Adrenal gland (tissue), 12 donors: ENCODE results near the gene DOCK1. TPM values are rescaled to one million over a fixed set of nuclear protein-coding genes. Genes with fewer than 3 reads are reported as not detected.

Source experiments
- DNase-seq, 7 donors: peaks; one replicate each; pipeline ENCODE4 v3.0.0-alpha.2; 2019 to 2020
- H3K27ac ChIP-seq, 5 donors: fragments of 200-600 bp; sonication (generic) in 4 of 5; 1 replicate in 3 of 5; 2 replicates in 2 of 5; pipeline versions ENCODE4 v1.5.1 to v1.8.0; 2016 to 2020; ENCODE audit warnings: mild to moderate bottlenecking in 1 of 5
- H3K27me3 ChIP-seq: fragments of 200-600 bp; 2 replicates; pipeline ENCODE4 v1.8.0; 2021
- H3K36me3 ChIP-seq, 2 donors: fragments of 200-600 bp; replicated peaks in 1 of 2; 1 replicate in 1 of 2; 2 replicates in 1 of 2; pipeline versions ENCODE4 v1.5.1 to v1.8.0; 2018 to 2022
- H3K4me1 ChIP-seq, 2 donors: fragments of 200-600 bp; replicated peaks in 1 of 2; 1 replicate in 1 of 2; 2 replicates in 1 of 2; pipeline versions ENCODE4 v1.5.1 to v1.8.0; 2018 to 2021
- H3K4me3 ChIP-seq, 4 donors: fragments of 200-600 bp; sonication (generic) in 3 of 4; one replicate each; pipeline ENCODE4 v1.5.1; 2016 to 2018
- H3K9me3 ChIP-seq, 3 donors: fragments of 200-600 bp; sonication (generic) in 1 of 3; replicated peaks in 1 of 3; 1 replicate in 2 of 3; 2 replicates in 1 of 3; pipeline versions ENCODE4 v1.5.1 to v1.8.0; 2016 to 2021
- POLR2A ChIP-seq, 2 donors: fragments of 450-650 bp; IDR thresholded peaks; one replicate each; pipeline ENCODE4 v1.6.1; 2017; ENCODE audit warnings: antibody characterized with exemption in 2 of 2, mild to moderate bottlenecking in 2 of 2, moderate library complexity in 1 of 2
- WGBS, 4 donors: extraction: QIAGEN DNeasy Blood & Tissue Kit in 2 of 4; methylation state at CpG; one replicate each; pipeline versions ENCODE4 v1.1.5 to v1.1.7; 2013 to 2017; 5-methylcytosine and 5-hydroxymethylcytosine counted together
- intact Hi-C, 2 donors: fragments of 100-400 bp; cut with DNase I; formaldehyde crosslinking; loops; one replicate each; pipeline versions ENCODE4 v1.14.1 to v1.15.0; 2022 to 2023
- polyA plus RNA-seq, 3 donors: library from polyadenylated mRNA; stranded (reverse); fragments of 200-250 nt in 2 of 3; fragments of 350-450 nt in 1 of 3; fragmentation: Illumina TruSeq in 1 of 3; extraction: RNeasy Lipid Tissue Mini Kit (QIAGEN cat#74804) in 1 of 3; gene quantifications; one replicate each; pipeline ENCODE4 v1.2.3, GENCODE V29; 2013 to 2014
- total RNA-seq, 9 donors: library from RNA; depleted of rRNA in 4 of 9; stranded (reverse); fragments of >200 nt in 4 of 9; fragments of 120-200 nt in 1 of 9; fragmentation: NEBNext Ultra II Directional in 1 of 9; extraction: Animal tissue kit (Norgen Biotek cat#: 25700) in 1 of 9; gene quantifications; one replicate each; pipeline versions ENCODE4 v1.1.0 to v1.2.4, GENCODE V29; 2013 to 2023
- TF ChIP-seq, protein P1 (sequence below), 6 experiments: fragments of 450-650 bp in 4 of 6; fragments of 200-600 bp in 2 of 6; sonication (generic) in 1 of 6; IDR thresholded peaks; 1 replicate in 5 of 6; 2 replicates in 1 of 6; pipeline versions ENCODE4 v1.5.1 to v1.8.0; 2016 to 2021; ENCODE audit warnings: antibody characterized with exemption in 6 of 6, mild to moderate bottlenecking in 2 of 6, moderate library complexity in 1 of 6
- donor health status: healthy with polysubstance abuse.
- donor health status: Bipolar disorder and iron deficiency.
- donor health status: DM: yes; HTN: yes; CAD: no.
- donor health status: DM: no; HTN: no; CAD: no.
- donor health status: DM: no; HTN: no; CAD: no.
- donor health status: DM: yes; HTN: yes; CAD: no.

The DOCK1 gene
- total and polyA plus RNA-seq, 12 donors, result 8.1 to 30.4 (median 21.6) TPM

DNA sequence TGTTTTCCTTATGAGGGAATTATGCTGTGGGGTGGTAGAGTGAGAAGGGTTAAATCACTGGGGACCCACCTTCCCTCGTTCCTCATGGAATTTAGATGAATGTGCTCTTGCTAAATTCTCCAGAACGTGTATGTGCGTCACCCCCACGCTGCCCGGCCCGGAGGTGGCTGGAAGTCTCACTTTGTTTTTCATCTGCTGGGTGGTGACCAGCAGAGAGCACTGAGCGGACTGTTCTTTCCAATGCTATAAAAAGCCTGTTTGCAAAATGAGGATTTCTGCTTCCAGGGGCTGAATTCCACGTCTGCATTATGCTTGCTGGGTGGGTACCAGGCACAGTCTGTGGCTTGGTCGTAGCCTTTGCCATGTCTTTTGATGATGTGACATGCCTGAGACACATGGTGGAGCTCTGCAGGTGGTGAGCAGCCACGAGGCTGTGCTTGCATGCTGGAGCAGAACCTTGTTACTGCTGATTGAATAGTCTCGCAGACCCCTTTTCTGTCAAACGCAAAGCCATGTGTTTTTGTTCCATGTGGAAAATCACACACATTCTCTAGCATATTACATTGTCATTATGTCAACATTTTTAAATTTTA, 323.1 kb downstream of the DOCK1 start:
- H3K36me3 ChIP-seq, result no peaks in the 10 kb centered on the region
- H3K27ac ChIP-seq, result no peak overlapping the region
- H3K4me1 ChIP-seq, result no peaks in the 10 kb centered on the region
- H3K4me3 ChIP-seq, result no peak overlapping the region
- TF ChIP-seq, protein P1, sequence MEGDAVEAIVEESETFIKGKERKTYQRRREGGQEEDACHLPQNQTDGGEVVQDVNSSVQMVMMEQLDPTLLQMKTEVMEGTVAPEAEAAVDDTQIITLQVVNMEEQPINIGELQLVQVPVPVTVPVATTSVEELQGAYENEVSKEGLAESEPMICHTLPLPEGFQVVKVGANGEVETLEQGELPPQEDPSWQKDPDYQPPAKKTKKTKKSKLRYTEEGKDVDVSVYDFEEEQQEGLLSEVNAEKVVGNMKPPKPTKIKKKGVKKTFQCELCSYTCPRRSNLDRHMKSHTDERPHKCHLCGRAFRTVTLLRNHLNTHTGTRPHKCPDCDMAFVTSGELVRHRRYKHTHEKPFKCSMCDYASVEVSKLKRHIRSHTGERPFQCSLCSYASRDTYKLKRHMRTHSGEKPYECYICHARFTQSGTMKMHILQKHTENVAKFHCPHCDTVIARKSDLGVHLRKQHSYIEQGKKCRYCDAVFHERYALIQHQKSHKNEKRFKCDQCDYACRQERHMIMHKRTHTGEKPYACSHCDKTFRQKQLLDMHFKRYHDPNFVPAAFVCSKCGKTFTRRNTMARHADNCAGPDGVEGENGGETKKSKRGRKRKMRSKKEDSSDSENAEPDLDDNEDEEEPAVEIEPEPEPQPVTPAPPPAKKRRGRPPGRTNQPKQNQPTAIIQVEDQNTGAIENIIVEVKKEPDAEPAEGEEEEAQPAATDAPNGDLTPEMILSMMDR (IDR thresholded peaks at IDR 0.05), result no peak
- no peak for TF ChIP-seq POLR2A (IDR thresholded peaks at IDR 0.05)
- H3K9me3 ChIP-seq, result no peaks in the 10 kb centered on the region
- WGBS, 4 donors, result 70 to 82% (median 79%) methylated on average over 12 of the region's 12 CpGs
- no peak for DNase-seq
- intact Hi-C loops, result no loop called here
- no peaks in the 10 kb centered on the region for H3K27me3 ChIP-seq

DNA sequence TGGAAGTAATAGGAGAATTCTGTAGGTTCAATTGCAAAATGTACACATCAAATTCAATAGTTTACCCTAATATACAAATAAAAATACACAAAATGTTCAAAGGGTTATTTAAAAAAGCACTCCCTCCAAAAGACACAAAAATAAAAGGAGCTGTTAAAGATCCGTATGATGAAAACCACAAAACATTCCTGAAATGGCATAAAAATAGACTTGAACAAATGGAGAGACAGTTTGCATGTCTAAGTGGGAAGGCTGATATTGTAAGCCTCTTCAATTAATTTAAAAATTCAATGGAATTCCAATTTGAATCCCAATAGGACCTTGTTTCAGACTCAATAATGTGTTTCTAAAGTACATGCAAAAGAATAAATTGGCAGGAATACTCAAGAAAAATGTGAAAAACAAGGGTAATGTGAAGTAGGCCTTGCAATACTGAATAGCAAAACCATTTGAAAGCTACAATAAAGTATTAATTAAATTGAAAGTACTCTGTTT, 329.1 kb downstream of the DOCK1 start:
- no peak for TF ChIP-seq POLR2A (IDR thresholded peaks at IDR 0.05)
- TF ChIP-seq, protein P1 (IDR thresholded peaks at IDR 0.05), result no peak
- intact Hi-C loops, result no loop called here
- DNase-seq, result no peak
- no peaks in the 10 kb centered on the region for H3K9me3 ChIP-seq
- no peaks in the 10 kb centered on the region for H3K4me1 ChIP-seq
- 87 to 89% (median 87%) methylated on average over 1 of the region's 1 CpG for WGBS, 4 donors
- no peak overlapping the region for H3K27ac ChIP-seq
- H3K36me3 ChIP-seq, result no peaks in the 10 kb centered on the region
- H3K27me3 ChIP-seq, result no peaks in the 10 kb centered on the region
- H3K4me3 ChIP-seq, result no peak overlapping the region

DNA sequence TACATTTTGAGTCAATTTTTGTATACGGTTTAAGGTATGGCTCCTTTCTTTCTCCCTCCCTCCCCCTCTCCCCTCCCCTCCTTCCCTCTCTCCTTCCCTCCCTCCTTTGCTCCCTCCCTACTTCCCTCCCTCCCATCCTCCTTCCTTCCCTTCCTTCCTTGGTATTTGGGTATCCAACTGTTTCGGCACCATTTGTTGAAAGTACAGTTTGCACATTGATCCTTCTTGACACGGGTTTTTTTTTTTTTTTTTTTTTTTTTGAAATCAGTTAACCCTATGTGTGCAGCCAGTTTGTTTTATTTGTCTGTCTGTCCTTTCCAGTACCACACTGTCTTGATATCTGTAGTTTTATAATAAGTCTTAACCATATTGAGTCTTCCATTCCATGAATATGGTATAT, 331.0 kb downstream of the DOCK1 start:
- 81 to 87% (median 87%) methylated on average over 3 of the region's 3 CpGs for WGBS, 4 donors
- DNase-seq, result no peak
- H3K4me1 ChIP-seq, result no peaks in the 10 kb centered on the region
- H3K27me3 ChIP-seq, result no peaks in the 10 kb centered on the region
- H3K9me3 ChIP-seq, result no peaks in the 10 kb centered on the region
- intact Hi-C loops, result no loop called here
- H3K36me3 ChIP-seq, result no peaks in the 10 kb centered on the region
- H3K27ac ChIP-seq, result no peak overlapping the region
- TF ChIP-seq, protein P1 (IDR thresholded peaks at IDR 0.05), result no peak
- TF ChIP-seq POLR2A (IDR thresholded peaks at IDR 0.05), result no peak
- H3K4me3 ChIP-seq, result no peak overlapping the region

DNA sequence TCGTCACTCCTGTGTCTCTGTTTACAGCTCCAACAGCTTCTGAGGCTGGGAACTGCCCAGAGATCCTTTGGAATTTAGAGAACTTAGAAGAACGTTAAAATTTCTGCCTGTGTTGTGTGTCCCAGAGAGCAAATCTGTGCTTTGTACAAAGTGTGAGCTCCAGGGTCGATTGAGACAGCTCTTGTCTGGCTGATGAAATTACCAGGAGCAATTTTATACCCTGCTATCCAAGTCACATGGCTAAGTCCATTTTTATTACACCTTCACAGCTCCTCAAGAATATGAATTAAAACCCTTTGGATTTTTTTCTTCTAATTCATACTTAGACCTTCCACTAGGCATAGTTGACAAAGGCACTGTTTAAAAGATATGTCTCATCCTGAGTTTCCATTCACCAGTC, 337.7 kb downstream of the DOCK1 start:
- TF ChIP-seq, protein P1 (IDR thresholded peaks at IDR 0.05), result no peak
- no peak for TF ChIP-seq POLR2A (IDR thresholded peaks at IDR 0.05)
- Histone ChIP-seq H3K9me3 (no peaks in the 10 kb centered on the region), H3K36me3 (no peaks in the 10 kb centered on the region), H3K4me3 (no peak overlapping the region), H3K4me1 (no peaks in the 10 kb centered on the region), H3K27ac (no peak overlapping the region), H3K27me3 (no peaks in the 10 kb centered on the region)
- intact Hi-C loops, result no loop called here
- WGBS, 4 donors, result 73 to 95% (median 79%) methylated on average over 3 of the region's 3 CpGs
- no peak for DNase-seq
